Gastrocnemius medialis (tissue), 4 donors: ENCODE data around the gene VAT1. TPM values are rescaled to one million over a fixed set of nuclear protein-coding genes. Genes with fewer than 3 reads are reported as not detected.
"Not testable (repeated sequence)": the region's sequence is repeated elsewhere in the genome, so short reads cannot be mapped to it uniquely, and the experiment has no call there.

ENCODE experiments used
- ATAC-seq, 2 donors: fragments of 150-250 bp; one replicate each; pipeline ENCODE4 v1.9.1; 2016
- DNase-seq, 2 donors: peaks; one replicate each; pipeline ENCODE4 v3.0.0-alpha.2; 2019
- H3K27ac ChIP-seq, 4 donors: fragments of 200-600 bp; sonication (generic); 1 replicate in 1 of 4; 2 replicates in 3 of 4; pipeline ENCODE4 v1.5.1; 2016 to 2018; ENCODE audit warnings: mild to moderate bottlenecking in 2 of 4, moderate library complexity in 1 of 4
- H3K27me3 ChIP-seq, 3 donors: fragments of 200-600 bp; sonication (generic) in 2 of 3; 1 replicate in 1 of 3; 2 replicates in 2 of 3; pipeline versions ENCODE4 v1.5.1 to v1.6.0; 2016 to 2019; ENCODE audit warnings: mild to moderate bottlenecking in 1 of 3, moderate library complexity in 1 of 3
- H3K36me3 ChIP-seq, 2 donors: fragments of 200-600 bp; sonication (generic) in 1 of 2; one replicate each; pipeline ENCODE4 v1.5.1; 2017 to 2018
- H3K4me1 ChIP-seq, 2 donors: fragments of 200-600 bp; sonication (generic) in 1 of 2; one replicate each; pipeline ENCODE4 v1.5.1; 2016 to 2017; ENCODE audit warnings: mild to moderate bottlenecking in 2 of 2
- H3K4me3 ChIP-seq, 4 donors: fragments of 200-600 bp; sonication (generic) in 3 of 4; 1 replicate in 1 of 4; 2 replicates in 3 of 4; pipeline ENCODE4 v1.5.1; 2016 to 2019; ENCODE audit warnings: mild to moderate bottlenecking in 2 of 4
- H3K9me3 ChIP-seq, 3 donors: fragments of 200-600 bp; sonication (generic) in 2 of 3; 1 replicate in 1 of 3; 2 replicates in 2 of 3; pipeline ENCODE4 v1.5.1; 2016 to 2019
- POLR2A ChIP-seq, 2 donors: fragments of 450-650 bp; IDR thresholded peaks; one replicate each; pipeline ENCODE4 v1.6.1; 2017; ENCODE audit warnings: antibody characterized with exemption in 2 of 2, mild to moderate bottlenecking in 2 of 2, moderate library complexity in 2 of 2
- in situ Hi-C, 4 donors: fragments of 200-750 bp; cut with MboI; loops; one replicate each; pipeline versions ENCODE4 v1.15.0 to v1.8.0; 2017; ENCODE audit warnings: low sequenced_read_pairs in 4 of 4
- intact Hi-C: fragments of 100-400 bp; cut with DNase I; formaldehyde crosslinking; loops from one replicate; pipeline ENCODE4 v1.15.1; 2023; ENCODE audit warnings: low total_unique reads
- total RNA-seq, 4 donors: library from RNA; depleted of rRNA; stranded (reverse); fragments of >200 nt; gene quantifications; one replicate each; pipeline versions ENCODE4 v1.1.0 to v1.2.3, GENCODE V29; 2016
- TF ChIP-seq, protein P1 (sequence below), 5 experiments: fragments of 450-650 bp in 3 of 5; fragments of 200-600 bp in 2 of 5; sonication (generic) in 2 of 5; IDR thresholded peaks in 4 of 5; conservative IDR thresholded peaks in 1 of 5; 1 replicate in 4 of 5; 2 replicates in 1 of 5; pipeline ENCODE4 v1.5.1; 2016 to 2019; ENCODE audit warnings: antibody characterized with exemption in 5 of 5, mild to moderate bottlenecking in 3 of 5, moderate library complexity in 3 of 5

VAT1 gene
- total RNA-seq, 4 donors from 2014 or later = 18.0 to 49.5 (median 35.8) TPM

DNA sequence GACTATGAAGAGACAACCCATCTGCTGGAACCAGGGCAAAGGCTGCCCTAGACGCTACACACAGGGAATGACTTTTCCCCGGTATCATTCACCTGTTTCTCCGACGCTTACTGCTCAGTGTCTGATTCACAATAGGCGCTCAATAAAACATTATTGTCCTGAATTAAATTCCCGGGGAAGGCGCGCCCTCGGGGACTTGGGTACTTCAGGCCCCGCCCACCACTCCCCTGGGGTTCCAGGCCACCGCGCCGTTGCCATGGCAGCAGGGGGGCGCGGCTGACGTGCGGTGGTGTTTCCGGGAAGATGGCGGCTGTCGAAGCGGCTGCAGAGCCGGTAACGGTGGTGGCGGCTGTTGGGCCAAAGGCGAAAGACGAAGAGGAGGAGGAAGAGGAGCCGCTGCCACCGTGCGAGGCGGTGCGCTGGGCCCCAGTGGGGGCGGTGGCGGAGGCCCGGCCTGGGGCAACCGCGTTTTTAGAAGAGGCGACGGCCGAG lies 41.9 kb downstream of the VAT1 start, which contains the start of gene RUNDC1:
Gene RUNDC1 (plus strand): TSS at position 292 of the 492 bp plus-strand sequence. CDS start 12 bp downstream, at position 304.
- DNase-seq (peak; percentile 79 to 87), ATAC-seq (peak; percentile 76 to 82)
- in situ Hi-C loops (no loop called here), intact Hi-C loops (loop anchor here (1.0 to 10.0 kb wide), 3 partner anchors 16 to 794 kb away; partner anchors contain the start of genes AARSD1, DUSP3 and RPL27)
- Histone ChIP-seq H3K4me1 (peaks cover 15 to 23% of the 10 kb centered on the region in 2 donors), H3K4me3 (peak within 1 kb of the TSS; percentile 78 to 91 (median 86)), H3K36me3 (peaks cover 0 to 4% of the 10 kb centered on the region in 2 donors), H3K27ac (peak within 1 kb of the TSS; percentile 96 to 98 (median 98)), H3K27me3 (no peaks in the 10 kb centered on the region), H3K9me3 (no peaks in the 10 kb centered on the region)
- TF ChIP-seq POLR2A (IDR thresholded peaks at IDR 0.05) = peak in 1 of 2 donors; percentile 41
- TF ChIP-seq, protein P1, sequence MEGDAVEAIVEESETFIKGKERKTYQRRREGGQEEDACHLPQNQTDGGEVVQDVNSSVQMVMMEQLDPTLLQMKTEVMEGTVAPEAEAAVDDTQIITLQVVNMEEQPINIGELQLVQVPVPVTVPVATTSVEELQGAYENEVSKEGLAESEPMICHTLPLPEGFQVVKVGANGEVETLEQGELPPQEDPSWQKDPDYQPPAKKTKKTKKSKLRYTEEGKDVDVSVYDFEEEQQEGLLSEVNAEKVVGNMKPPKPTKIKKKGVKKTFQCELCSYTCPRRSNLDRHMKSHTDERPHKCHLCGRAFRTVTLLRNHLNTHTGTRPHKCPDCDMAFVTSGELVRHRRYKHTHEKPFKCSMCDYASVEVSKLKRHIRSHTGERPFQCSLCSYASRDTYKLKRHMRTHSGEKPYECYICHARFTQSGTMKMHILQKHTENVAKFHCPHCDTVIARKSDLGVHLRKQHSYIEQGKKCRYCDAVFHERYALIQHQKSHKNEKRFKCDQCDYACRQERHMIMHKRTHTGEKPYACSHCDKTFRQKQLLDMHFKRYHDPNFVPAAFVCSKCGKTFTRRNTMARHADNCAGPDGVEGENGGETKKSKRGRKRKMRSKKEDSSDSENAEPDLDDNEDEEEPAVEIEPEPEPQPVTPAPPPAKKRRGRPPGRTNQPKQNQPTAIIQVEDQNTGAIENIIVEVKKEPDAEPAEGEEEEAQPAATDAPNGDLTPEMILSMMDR (IDR thresholded peaks at IDR 0.05 in 4 of 5, conservative IDR thresholded peaks at IDR 0.05 in 1 of 5) = no peak

DNA sequence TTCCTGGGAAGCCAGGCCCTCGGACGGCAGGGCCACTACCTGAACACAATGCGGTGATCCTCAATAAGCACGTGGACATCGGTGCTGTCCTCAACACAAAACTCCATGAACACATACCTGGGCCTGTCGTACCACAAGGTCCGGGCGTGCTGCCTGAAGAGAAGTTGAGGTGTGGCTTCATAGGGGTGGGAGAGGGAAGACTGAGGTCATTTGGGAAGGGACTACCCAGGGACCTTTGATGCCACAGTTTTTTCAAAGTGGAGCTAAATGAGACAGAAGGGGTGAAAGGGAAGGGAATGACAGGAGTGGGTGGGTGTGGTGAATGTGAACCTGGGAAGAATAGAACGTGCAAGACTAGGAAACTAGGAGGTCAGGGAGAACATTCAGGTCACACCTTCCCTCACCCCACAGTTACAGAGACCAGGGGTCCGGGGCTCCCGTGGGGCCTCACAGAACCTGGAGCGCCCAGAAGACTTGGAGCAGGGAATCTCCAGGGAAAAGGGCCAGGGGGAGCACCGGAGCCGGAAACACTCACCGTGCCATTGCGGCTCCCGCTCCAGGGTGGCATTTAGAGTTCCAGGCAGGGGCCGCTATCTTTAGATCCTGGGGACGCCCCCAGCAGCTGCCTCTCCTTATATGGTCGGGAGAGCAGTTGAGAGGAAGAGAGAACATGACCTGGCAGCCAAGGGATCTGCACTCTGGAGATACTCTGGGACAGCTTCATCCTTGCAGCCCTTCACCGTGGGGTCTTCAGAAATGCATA lies 42.5 kb downstream of the VAT1 start, which contains the start of gene PTGES3L:
Gene PTGES3L (minus strand): TSS at position 570 of the 763 bp plus-strand sequence. CDS start 27 bp downstream, at position 543.
- DNase-seq (peak; percentile 78 to 92), ATAC-seq (peak; percentile 88)
- Histone ChIP-seq H3K4me3 (peak within 1 kb of the TSS; percentile 78 to 91 (median 86)), H3K27ac (peak within 1 kb of the TSS; percentile 96 to 98 (median 98)), H3K27me3 (no peaks in the 10 kb centered on the region), H3K9me3 (no peaks in the 10 kb centered on the region), H3K4me1 (peaks cover 20 to 23% of the 10 kb centered on the region in 2 donors), H3K36me3 (no peaks in the 10 kb centered on the region)
- in situ Hi-C loops (no loop called here), intact Hi-C loops (loop anchor here (1.0 to 10.0 kb wide), 3 partner anchors 15 to 795 kb away; partner anchors contain the start of genes AARSD1, DUSP3 and RPL27)
- TF ChIP-seq POLR2A (IDR thresholded peaks at IDR 0.05) = peak; percentile 87 to 89
- TF ChIP-seq, protein P1 (IDR thresholded peaks at IDR 0.05 in 4 of 5, conservative IDR thresholded peaks at IDR 0.05 in 1 of 5) = no peak

DNA sequence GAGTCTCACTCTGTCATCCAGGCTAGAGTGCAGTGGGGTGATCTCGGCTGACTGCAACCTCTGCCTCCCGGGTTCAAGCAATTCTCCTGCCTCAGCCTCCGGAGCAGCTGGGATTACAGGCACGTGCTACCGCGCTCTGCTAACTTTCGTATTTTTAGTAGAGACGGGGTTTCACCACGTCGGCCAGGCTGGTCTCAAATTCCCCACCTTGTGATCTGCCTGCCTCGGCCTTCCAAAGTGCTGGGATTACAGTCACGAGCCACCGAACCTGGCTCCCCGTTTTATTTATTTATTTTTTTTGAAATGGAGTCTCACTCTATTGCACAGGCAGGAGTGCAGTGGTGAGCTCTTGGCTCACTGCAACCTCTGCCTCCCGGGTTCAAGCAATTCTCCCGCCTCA lies 46.5 kb downstream of the VAT1 start:
- H3K27me3 ChIP-seq, H3K9me3 ChIP-seq, intact Hi-C loops, in situ Hi-C loops, H3K4me3 ChIP-seq, H3K36me3 ChIP-seq: not testable (repeated sequence)
- peak; percentile 69 to 85 for DNase-seq
- peak; percentile 13 to 18 for TF ChIP-seq POLR2A (IDR thresholded peaks at IDR 0.05)
- Histone ChIP-seq H3K27ac (peak overlapping the region; percentile 80 to 98 (median 90)), H3K4me1 (peaks cover 12 to 14% of the 10 kb centered on the region in 2 donors)
- peak; percentile 49 to 61 for ATAC-seq

DNA sequence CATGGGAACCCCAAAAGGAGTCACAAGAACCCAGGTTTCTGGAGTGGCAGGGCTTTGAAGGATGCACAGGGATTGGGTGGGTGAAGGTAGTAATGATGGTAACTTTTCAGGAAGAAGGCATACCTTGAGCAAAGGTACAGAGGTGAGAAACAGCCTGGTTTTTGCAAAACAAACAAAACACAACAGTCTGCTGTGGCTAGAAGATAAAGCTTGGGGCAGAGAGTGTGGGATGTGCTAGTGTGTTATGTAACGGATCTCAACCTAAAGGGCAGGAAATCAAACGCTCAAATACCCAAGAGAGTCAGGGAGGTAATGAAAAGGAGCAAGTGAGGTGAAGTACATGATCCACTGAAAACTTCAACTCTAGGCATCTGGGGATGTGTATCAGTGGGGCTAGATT lies 46.9 kb downstream of the VAT1 start:
- peaks cover 12 to 14% of the 10 kb centered on the region in 2 donors for H3K4me1 ChIP-seq
- H3K27me3 ChIP-seq = no peaks in the 10 kb centered on the region
- intact Hi-C loops (no loop called here), in situ Hi-C loops (no loop called here)
- TF ChIP-seq POLR2A (IDR thresholded peaks at IDR 0.05) = no peak
- TF ChIP-seq, protein P1 (IDR thresholded peaks at IDR 0.05 in 4 of 5, conservative IDR thresholded peaks at IDR 0.05 in 1 of 5) = no peak
- DNase-seq = no peak
- H3K27ac ChIP-seq = peak overlapping the region; percentile 80 to 98 (median 90)
- no peak overlapping the region for H3K4me3 ChIP-seq
- no peaks in the 10 kb centered on the region for H3K9me3 ChIP-seq
- ATAC-seq = peak; percentile 6 to 13
- H3K36me3 ChIP-seq = no peaks in the 10 kb centered on the region

DNA sequence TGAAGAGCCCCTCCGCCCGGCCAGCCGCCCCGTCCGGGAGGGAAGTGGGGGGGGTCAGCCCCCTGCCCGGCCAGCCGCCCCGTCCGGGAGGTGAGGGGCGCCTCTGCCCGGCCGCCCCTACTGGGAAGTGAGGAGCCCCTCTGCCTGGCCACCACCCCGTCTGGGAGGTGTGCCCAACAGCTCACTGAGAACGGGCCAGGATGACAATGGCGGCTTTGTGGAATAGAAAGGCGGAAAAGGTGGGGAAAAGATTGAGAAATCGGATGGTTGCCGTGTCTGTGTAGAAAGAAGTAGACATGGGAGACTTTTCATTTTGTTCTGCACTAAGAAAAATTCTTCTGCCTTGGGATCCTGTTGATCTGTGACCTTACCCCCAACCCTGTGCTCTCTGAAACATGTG lies 48.9 kb downstream of the VAT1 start:
- in situ Hi-C loops = not testable (repeated sequence)

More for the DNA sequence above, 48.9 kb downstream of the VAT1 start:
- H3K27me3 ChIP-seq, H3K9me3 ChIP-seq, H3K36me3 ChIP-seq, H3K4me3 ChIP-seq, H3K27ac ChIP-seq, intact Hi-C loops, ATAC-seq, DNase-seq: not testable (repeated sequence)
- peaks cover 0 to 14% of the 10 kb centered on the region in 2 donors for H3K4me1 ChIP-seq
